Measurements from ENCODE around the gene OR1K1.
"Not testable (repeated sequence)": the region's sequence is repeated elsewhere in the genome, so short reads cannot be mapped to it uniquely, and the experiment has no call there.

OR1K1 gene

GRCh38 chr9:122814545-122814944, 14.6 kb downstream of the OR1K1 start:
- no peak for DNase-seq (ENCODE audit: low read depth)

GRCh38 chr9:122815544-122815943, 15.6 kb downstream of the OR1K1 start:
- DNase-seq (ENCODE audit: low read depth), result no peak

- DNase-seq (ENCODE audit: low read depth), result no peak
These were observed 16.4 kb downstream of the OR1K1 start for GRCh38 chr9:122816163-122816867.

GRCh38 chr9:122819326-122819725, 19.4 kb downstream of the OR1K1 start:
- no peak for DNase-seq (ENCODE audit: low read depth)

- no peak for DNase-seq (ENCODE audit: low read depth)
These were observed 20.0 kb downstream of the OR1K1 start for GRCh38 chr9:122819791-122820489.

GRCh38 chr9:122820490-122820845, 20.5 kb downstream of the OR1K1 start:
- no peak for DNase-seq (ENCODE audit: low read depth)

- no peak for DNase-seq (ENCODE audit: low read depth)
These were observed 21.5 kb downstream of the OR1K1 start for GRCh38 chr9:122821278-122821943.

GRCh38 chr9:122822056-122822455, 22.1 kb downstream of the OR1K1 start:
- no peak for DNase-seq (ENCODE audit: low read depth)

GRCh38 chr9:122822938-122823337, 23.0 kb downstream of the OR1K1 start:
- no peak for DNase-seq (ENCODE audit: low read depth)

GRCh38 chr9:122827761-122828093, 27.8 kb downstream of the OR1K1 start:
- no peak for DNase-seq (ENCODE audit: low read depth)

- DNase-seq (ENCODE audit: low read depth), result not testable (repeated sequence)
These were observed 29.0 kb downstream of the OR1K1 start for GRCh38 chr9:122828965-122829284.

GRCh38 chr9:122832194-122832593, 32.3 kb downstream of the OR1K1 start:
- no peak for DNase-seq (ENCODE audit: low read depth)

GRCh38 chr9:122835313-122835731, 35.4 kb downstream of the OR1K1 start:
- DNase-seq (ENCODE audit: low read depth), result no peak

- DNase-seq (ENCODE audit: low read depth), result no peak
These were observed 37.4 kb downstream of the OR1K1 start for GRCh38 chr9:122837266-122837850.

- DNase-seq (ENCODE audit: low read depth), result not testable (repeated sequence)
These were observed 38.5 kb downstream of the OR1K1 start for GRCh38 chr9:122838441-122838840.

- DNase-seq (ENCODE audit: low read depth), result no peak
These were observed 41.6 kb downstream of the OR1K1 start for GRCh38 chr9:122841501-122841900.

GRCh38 chr9:122844137-122844536, 44.2 kb downstream of the OR1K1 start:
- no peak for DNase-seq (ENCODE audit: low read depth)

GRCh38 chr9:122845116-122845515, 45.2 kb downstream of the OR1K1 start:
- no peak for DNase-seq (ENCODE audit: low read depth)

- no peak for DNase-seq (ENCODE audit: low read depth)
These were observed 46.5 kb downstream of the OR1K1 start for GRCh38 chr9:122846371-122846940.

GRCh38 chr9:122848256-122848943, 48.5 kb downstream of the OR1K1 start:
- no peak for DNase-seq (ENCODE audit: low read depth)

Data from stimulated activated CD8-positive, alpha-beta memory T cell treated with anti-CD3 and anti-CD28 coated beads, Interleukin-15, amount 100 ng/mL, for 24 hours (primary cell).